Activated CD4-positive, alpha-beta memory T cell treated with anti-CD3 and anti-CD28 coated beads for 36 hours (primary cell): ENCODE results near the gene CFAP299. TPM values are rescaled to one million over a fixed set of nuclear protein-coding genes. Genes with fewer than 3 reads are reported as not detected.

ENCODE experiments used
- CTCF ChIA-PET: fragments of 350-600 bp; sonication (Branson Sonifier 250); formaldehyde crosslinking; loops from one replicate; lab custom pipeline; 2021; ENCODE audit warnings: antibody characterized with exemption, inconsistent platforms; lab: Charles Lee
- POLR2A ChIA-PET: fragments of 350-600 bp; sonication (Branson Sonifier 250); formaldehyde crosslinking; loops from one replicate; lab custom pipeline; 2021; ENCODE audit warnings: antibody characterized with exemption; lab: Charles Lee
- DNase-seq: peaks from one replicate; pipeline ENCODE4 v3.0.0-alpha.2; 2020
- H3K27ac Mint-ChIP-seq: one replicate; pipeline ENCODE4 v1.8.0; 2021; ENCODE audit warnings: mixed read lengths
- H3K27me3 Mint-ChIP-seq: one replicate; pipeline ENCODE4 v1.8.0; 2021; ENCODE audit warnings: mixed read lengths
- H3K36me3 Mint-ChIP-seq: one replicate; pipeline ENCODE4 v1.8.0; 2021; ENCODE audit warnings: mixed read lengths
- H3K4me1 Mint-ChIP-seq: one replicate; pipeline ENCODE4 v1.8.0; 2021; ENCODE audit warnings: low read depth, mixed read lengths
- H3K4me3 Mint-ChIP-seq: one replicate; pipeline ENCODE4 v1.8.0; 2021; ENCODE audit warnings: mild to moderate bottlenecking, mixed read lengths
- H3K9me3 Mint-ChIP-seq: one replicate; pipeline ENCODE4 v1.8.0; 2021; ENCODE audit warnings: mixed read lengths
- intact Hi-C: fragments of 100-400 bp; cut with micrococcal nuclease; formaldehyde crosslinking; loops from one replicate; pipeline ENCODE4 v1.15.1; 2023
- total RNA-seq, 2 experiments: library from RNA; stranded (reverse); gene quantifications; one replicate each; pipeline ENCODE4 v1.2.3, GENCODE V29; 2021

CFAP299 gene
- total RNA-seq, 2 experiments from 2014 or later, result not detected

DNA sequence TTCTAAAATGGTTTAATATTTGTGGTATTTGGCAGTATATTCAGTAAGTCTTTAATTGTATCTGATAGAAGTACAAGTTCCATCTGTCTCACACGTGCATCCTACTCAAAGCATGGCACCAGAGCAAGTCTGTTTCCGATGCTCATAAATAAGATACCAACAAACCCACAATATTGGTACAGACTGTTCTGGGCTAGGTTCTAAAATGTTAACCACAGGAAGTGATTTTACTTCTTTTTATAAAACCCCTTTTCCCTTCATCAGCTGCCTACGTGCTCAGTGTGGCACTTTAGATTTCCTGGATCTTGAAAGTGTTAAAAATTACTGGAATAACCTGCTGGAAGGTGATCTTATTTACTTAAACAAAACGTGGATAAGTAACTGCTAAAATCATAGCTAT lies 165.1 kb downstream of the CFAP299 start:
- Mint-ChIP-seq H3K36me3 (peaks cover 2% of the 10 kb centered on the region), H3K27ac (no peak overlapping the region)
- DNase-seq, result no peak

DNA sequence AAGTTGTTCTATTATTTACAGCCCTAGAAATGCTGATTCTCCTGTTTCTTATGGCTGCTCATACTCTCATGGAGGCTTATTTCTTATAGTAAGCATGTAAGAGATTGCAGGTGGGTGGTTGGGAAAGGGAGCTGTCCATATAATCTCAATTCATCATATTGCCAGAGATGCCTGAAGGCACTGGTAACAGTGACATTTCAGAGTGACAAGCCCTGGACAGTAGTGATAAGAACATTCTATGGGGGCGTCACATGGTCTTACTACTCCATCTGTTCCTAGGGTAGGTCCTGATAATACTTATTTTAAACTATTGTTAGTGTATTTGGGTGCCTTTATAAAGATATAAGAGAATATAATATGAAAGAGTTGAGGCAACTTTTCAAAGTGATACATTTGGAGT lies 171.5 kb downstream of the CFAP299 start:
- no peaks in the 10 kb centered on the region for H3K9me3 Mint-ChIP-seq
- ChIA-PET POLR2A (no interaction called here), CTCF (no interaction called here)
- no peaks in the 10 kb centered on the region for H3K27me3 Mint-ChIP-seq
- no peak for DNase-seq
- no peaks in the 10 kb centered on the region for H3K36me3 Mint-ChIP-seq
- no peak overlapping the region for H3K27ac Mint-ChIP-seq
- H3K4me1 Mint-ChIP-seq, result peaks cover 23% of the 10 kb centered on the region
- intact Hi-C loops, result no loop called here
- H3K4me3 Mint-ChIP-seq, result no peak overlapping the region

More for the DNA sequence above, 165.1 kb downstream of the CFAP299 start:
- intact Hi-C loops, result loop anchor here (2.0 kb wide), 1 partner anchor 40 kb away; no protein-coding TSS in a partner anchor
- CTCF ChIA-PET, result no interaction called here
- H3K9me3 Mint-ChIP-seq, result peaks cover 23% of the 10 kb centered on the region
- no peak overlapping the region for H3K4me3 Mint-ChIP-seq
- no peaks in the 10 kb centered on the region for H3K27me3 Mint-ChIP-seq
- POLR2A ChIA-PET, result no interaction called here
- peaks cover 34% of the 10 kb centered on the region for H3K4me1 Mint-ChIP-seq

DNA sequence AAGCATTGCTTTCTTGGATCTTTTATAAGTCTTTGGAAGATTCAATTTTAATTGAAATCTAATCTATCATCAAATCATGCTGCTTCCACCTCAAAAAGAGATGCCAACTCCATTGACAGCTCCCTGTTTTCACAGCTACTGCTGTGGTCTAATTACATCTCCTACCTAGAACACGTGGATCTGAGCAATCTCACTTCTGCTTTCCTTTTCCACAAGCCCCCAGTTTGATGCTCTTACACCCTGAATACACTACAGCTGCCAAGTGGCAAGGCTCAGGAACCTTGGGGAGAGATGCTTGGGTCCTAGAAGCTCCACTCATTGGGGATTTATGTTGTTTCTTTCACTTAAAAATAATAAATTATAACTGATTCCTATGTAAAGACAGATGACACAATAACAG lies 172.0 kb downstream of the CFAP299 start:
- ChIA-PET CTCF (no interaction called here), POLR2A (no interaction called here)
- no peak for DNase-seq
- Mint-ChIP-seq H3K36me3 (no peaks in the 10 kb centered on the region), H3K27me3 (no peaks in the 10 kb centered on the region), H3K4me1 (peaks cover 19% of the 10 kb centered on the region), H3K4me3 (no peak overlapping the region), H3K9me3 (no peaks in the 10 kb centered on the region), H3K27ac (no peak overlapping the region)
- intact Hi-C loops, result no loop called here

DNA sequence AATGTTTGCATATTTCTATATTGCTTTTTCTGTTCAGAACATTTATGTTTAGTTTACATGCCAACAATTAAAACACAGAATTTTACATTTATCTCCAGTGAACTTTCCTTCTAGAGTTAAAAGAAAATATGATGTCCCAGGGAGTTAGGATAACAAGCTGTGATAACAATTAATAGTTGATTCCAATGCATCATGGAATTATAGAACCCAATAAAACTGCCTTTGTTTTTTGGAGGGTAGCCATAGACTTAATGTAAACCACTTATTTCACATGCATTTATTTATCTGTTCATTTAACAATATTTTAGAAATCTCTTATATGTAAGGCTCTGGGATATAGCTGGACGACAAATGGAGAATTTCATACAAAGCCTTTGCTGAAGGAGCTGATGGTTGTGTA lies 180.0 kb downstream of the CFAP299 start:
- Mint-ChIP-seq H3K4me3 (no peak overlapping the region), H3K36me3 (no peaks in the 10 kb centered on the region)
- CTCF ChIA-PET, result no interaction called here

DNA sequence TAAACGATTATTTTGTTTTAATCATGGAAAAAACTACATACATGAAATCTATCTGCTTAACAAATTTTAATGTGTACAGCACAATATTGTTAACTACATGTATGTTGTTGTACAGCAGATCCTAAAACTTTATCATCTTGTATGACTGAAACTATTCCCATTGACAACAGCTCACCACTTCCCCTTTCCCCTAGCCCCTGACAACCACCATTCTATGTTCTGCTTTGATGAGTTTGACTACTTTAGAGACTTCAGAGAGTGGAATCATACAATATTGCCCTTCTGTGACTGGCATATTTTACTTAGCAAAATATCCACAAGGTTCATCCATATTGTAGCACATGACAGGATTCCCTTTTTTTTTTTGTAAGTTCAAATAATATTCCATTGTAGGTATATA lies 185.9 kb downstream of the CFAP299 start:
- Mint-ChIP-seq H3K9me3 (no peaks in the 10 kb centered on the region), H3K4me3 (no peak overlapping the region), H3K4me1 (no peaks in the 10 kb centered on the region), H3K27ac (no peak overlapping the region), H3K36me3 (no peaks in the 10 kb centered on the region), H3K27me3 (no peaks in the 10 kb centered on the region)
- CTCF ChIA-PET, result no interaction called here
- POLR2A ChIA-PET, result no interaction called here
- intact Hi-C loops, result no loop called here
- DNase-seq, result no peak

More for the DNA sequence above, 180.0 kb downstream of the CFAP299 start:
- H3K9me3 Mint-ChIP-seq, result no peaks in the 10 kb centered on the region
- no peak overlapping the region for H3K27ac Mint-ChIP-seq
- no peaks in the 10 kb centered on the region for H3K27me3 Mint-ChIP-seq
- intact Hi-C loops, result no loop called here
- POLR2A ChIA-PET, result no interaction called here
- no peaks in the 10 kb centered on the region for H3K4me1 Mint-ChIP-seq
- no peak for DNase-seq

DNA sequence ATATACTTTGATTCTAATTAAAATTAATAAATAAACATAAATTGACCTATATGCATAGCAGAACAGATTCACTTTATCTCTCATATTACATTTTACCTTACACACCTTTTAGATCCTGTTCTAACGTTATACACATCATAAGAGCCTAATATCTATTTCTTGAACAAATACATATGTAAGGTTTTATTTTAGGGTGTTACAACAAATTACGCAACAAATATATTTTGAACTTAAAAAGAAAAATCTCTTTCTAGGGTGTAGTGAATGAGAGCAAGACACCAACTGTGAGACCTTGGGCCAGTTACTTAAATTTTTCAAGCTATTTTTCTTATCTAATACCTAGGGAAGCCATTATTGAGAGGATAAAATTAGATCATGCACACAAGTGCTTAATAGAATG lies 191.2 kb downstream of the CFAP299 start:
- H3K9me3 Mint-ChIP-seq, result no peaks in the 10 kb centered on the region
- H3K4me1 Mint-ChIP-seq, result no peaks in the 10 kb centered on the region

DNA sequence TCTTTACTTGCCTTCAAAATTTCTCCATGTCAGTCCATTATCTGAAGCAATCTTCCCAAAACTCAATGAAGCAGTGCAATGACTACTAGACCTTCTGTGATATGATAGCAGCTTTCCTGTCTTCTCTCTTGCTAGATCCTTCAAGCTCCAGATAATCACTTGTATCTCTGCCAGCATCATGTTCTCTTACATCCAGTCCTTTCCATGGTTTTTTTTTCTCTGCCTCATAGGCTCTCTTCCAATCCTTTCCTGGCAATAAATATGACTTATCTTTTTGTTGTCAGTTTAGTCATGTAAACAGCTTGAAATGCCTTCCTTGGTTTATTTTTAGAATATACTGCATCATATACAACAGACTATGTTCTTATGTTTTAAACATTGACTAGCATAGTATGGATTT lies 193.5 kb downstream of the CFAP299 start:
- Mint-ChIP-seq H3K27me3 (peaks cover 2% of the 10 kb centered on the region), H3K9me3 (no peaks in the 10 kb centered on the region), H3K4me3 (no peak overlapping the region), H3K36me3 (no peaks in the 10 kb centered on the region), H3K4me1 (no peaks in the 10 kb centered on the region), H3K27ac (no peak overlapping the region)
- intact Hi-C loops, result no loop called here
- no peak for DNase-seq
- ChIA-PET CTCF (interaction anchor here (0.7 kb wide), 1 partner anchor 29 kb away, joined by 5 read pairs; no protein-coding TSS in a partner anchor), POLR2A (no interaction called here)

More for the DNA sequence above, 191.2 kb downstream of the CFAP299 start:
- intact Hi-C loops, result no loop called here
- no peak overlapping the region for H3K4me3 Mint-ChIP-seq
- ChIA-PET POLR2A (no interaction called here), CTCF (no interaction called here)
- peaks cover 2% of the 10 kb centered on the region for H3K27me3 Mint-ChIP-seq
- no peak overlapping the region for H3K27ac Mint-ChIP-seq
- no peak for DNase-seq
- H3K36me3 Mint-ChIP-seq, result no peaks in the 10 kb centered on the region

DNA sequence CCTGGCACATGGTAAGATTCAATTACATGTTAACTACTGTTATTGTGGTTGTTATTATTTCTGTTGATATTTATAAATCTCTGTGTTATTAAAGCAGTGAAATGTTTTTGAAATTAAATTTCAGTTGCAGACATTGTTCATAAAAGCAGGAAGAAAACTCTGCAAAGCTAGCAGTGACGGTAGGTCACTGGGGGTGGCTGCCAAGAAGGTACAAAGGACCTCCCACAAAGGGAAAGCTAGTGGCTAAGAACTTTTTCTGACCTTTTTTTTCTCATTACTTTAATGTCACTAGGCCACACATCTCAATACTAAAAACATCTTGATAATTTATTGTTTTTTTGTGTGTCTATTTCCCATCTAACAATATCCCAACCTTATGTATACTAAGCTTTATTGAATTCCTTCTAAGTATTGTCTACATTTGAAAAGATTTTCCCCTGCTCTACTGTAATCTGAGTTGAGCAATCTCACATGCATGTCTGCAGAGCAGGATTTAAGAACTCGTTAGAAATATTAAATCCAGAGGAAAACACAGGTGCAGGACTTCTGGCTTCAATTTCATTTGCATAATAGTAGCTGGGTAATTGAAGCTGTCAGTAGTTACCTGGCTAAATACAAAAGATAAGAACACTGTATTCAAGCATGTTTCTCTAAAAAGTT lies 197.3 kb downstream of the CFAP299 start:
- intact Hi-C loops, result no loop called here
- peaks cover 4% of the 10 kb centered on the region for H3K27me3 Mint-ChIP-seq
- H3K4me1 Mint-ChIP-seq, result no peaks in the 10 kb centered on the region
- ChIA-PET POLR2A (no interaction called here), CTCF (no interaction called here)
- H3K9me3 Mint-ChIP-seq, result no peaks in the 10 kb centered on the region
- DNase-seq, result no peak
- no peak overlapping the region for H3K4me3 Mint-ChIP-seq
- no peaks in the 10 kb centered on the region for H3K36me3 Mint-ChIP-seq
- H3K27ac Mint-ChIP-seq, result no peak overlapping the region

DNA sequence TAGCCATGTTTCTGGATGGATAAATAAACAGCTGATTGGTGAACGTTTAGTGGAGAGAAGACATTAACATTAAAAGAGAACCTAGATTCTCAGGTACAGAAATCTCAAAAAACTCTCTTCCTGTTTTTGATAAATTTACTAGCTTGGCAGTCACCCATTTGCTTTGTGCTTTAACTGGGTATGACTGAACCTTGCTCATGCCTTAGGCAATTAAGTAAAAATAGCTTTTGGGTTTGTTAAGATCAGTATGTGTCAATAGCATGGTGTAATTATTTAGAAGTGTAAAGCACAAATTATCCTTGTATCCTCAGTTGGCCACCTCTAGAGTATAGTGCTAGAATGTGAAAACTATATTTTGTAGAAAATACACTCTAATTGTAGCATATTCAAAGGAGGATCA lies 200.0 kb downstream of the CFAP299 start:
- Mint-ChIP-seq H3K4me3 (no peak overlapping the region), H3K4me1 (peaks cover 15% of the 10 kb centered on the region), H3K36me3 (no peaks in the 10 kb centered on the region), H3K9me3 (no peaks in the 10 kb centered on the region), H3K27ac (no peak overlapping the region), H3K27me3 (peaks cover 11% of the 10 kb centered on the region)
- intact Hi-C loops, result no loop called here
- ChIA-PET POLR2A (no interaction called here), CTCF (no interaction called here)
- DNase-seq, result no peak

DNA sequence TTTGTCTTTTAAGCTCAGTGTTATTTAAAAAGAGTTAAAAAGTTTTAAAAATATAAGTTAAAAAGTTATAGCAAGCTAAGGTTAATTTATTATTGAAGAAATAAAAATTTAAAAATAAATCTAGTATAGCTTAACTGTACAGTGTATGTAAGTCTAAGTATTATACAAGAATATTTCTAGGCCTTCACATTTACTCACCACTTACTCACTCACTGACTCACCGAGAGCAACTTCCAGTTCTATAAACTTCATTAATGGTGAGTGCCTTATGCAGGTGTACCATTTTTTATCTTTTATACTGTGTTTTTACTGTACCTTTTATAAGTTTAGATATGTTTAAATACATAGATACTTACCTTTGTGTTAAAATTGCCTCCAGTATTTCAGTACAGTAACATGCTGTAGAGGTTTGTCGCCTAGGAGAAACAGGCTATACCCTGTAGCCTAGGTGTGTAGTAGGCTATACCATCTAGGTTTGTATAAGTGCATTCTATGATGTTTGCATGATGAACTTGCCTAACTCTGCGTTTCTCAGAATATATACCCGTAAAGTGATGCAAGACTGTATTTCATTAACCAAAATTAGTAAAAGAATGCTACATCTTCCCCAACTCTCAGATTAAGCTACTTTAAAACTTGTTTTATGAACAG lies 202.9 kb downstream of the CFAP299 start:
- Mint-ChIP-seq H3K9me3 (no peaks in the 10 kb centered on the region), H3K4me3 (no peak overlapping the region), H3K36me3 (no peaks in the 10 kb centered on the region), H3K4me1 (peaks cover 23% of the 10 kb centered on the region), H3K27me3 (peaks cover 19% of the 10 kb centered on the region), H3K27ac (no peak overlapping the region)
- POLR2A ChIA-PET, result no interaction called here
- CTCF ChIA-PET, result interaction anchor here (1.6 kb wide), 1 partner anchor 176 kb away, joined by 3 read pairs; no protein-coding TSS in a partner anchor
- no peak for DNase-seq
- intact Hi-C loops, result no loop called here

DNA sequence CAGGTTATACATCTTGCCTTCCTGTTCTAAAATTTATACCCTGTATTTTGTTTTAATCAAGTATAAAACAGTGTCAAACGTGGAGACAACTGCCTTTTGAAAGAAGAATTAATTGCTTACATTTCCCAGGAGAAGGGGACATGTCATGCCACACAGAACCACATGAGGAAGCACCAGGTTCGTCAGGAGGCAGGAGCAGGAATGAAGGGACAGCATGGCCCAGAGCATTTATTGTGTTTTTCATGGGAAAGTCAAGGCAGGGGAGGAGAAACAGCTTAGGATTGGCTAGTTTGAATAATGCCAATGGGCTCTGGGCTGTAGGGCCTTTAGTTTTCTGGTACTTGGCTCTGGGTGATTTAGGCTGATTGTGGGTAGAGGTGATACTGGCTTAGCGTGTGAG lies 203.7 kb downstream of the CFAP299 start:
- ChIA-PET CTCF (interaction anchor here (1.6 kb wide), 1 partner anchor 176 kb away, joined by 3 read pairs; no protein-coding TSS in a partner anchor), POLR2A (no interaction called here)
- H3K4me1 Mint-ChIP-seq, result peaks cover 23% of the 10 kb centered on the region
- H3K4me3 Mint-ChIP-seq, result no peak overlapping the region
- no peak for DNase-seq
- peaks cover 22% of the 10 kb centered on the region for H3K27me3 Mint-ChIP-seq
- no peaks in the 10 kb centered on the region for H3K9me3 Mint-ChIP-seq
- intact Hi-C loops, result no loop called here
- peaks cover 2% of the 10 kb centered on the region for H3K36me3 Mint-ChIP-seq
- H3K27ac Mint-ChIP-seq, result no peak overlapping the region

DNA sequence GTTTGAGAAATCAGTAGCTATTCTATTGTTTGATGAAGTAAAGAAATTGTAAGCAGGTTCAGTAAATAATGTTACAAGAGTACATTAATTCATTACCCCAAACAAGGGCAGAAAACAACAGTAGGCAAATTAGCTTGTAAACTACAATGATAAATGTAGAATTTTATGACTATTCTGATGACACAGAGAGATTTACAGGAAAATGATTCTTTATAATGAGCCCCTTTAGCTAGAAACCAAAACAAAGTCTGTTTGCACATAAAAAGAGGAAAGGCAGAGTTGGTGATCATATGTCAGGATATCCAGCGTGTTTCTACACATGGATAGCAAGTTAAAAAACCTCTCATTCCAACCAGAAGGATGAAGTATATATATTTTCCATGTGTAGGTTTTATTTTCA lies 204.8 kb downstream of the CFAP299 start:
- H3K27me3 Mint-ChIP-seq, result peaks cover 31% of the 10 kb centered on the region
- intact Hi-C loops, result loop anchor here (1.0 to 5.0 kb wide), 3 partner anchors 40 to 358 kb away; no protein-coding TSS in a partner anchor
- DNase-seq, result no peak
- ChIA-PET CTCF (no interaction called here), POLR2A (no interaction called here)
- H3K36me3 Mint-ChIP-seq, result peaks cover 2% of the 10 kb centered on the region
- no peak overlapping the region for H3K4me3 Mint-ChIP-seq
- H3K27ac Mint-ChIP-seq, result no peak overlapping the region
- H3K9me3 Mint-ChIP-seq, result no peaks in the 10 kb centered on the region
- H3K4me1 Mint-ChIP-seq, result peaks cover 23% of the 10 kb centered on the region
